ENCODE data around the gene ABI2. TPM values are rescaled to one million over a fixed set of nuclear protein-coding genes. Genes with fewer than 3 reads are reported as not detected.

Gene ABI2
- total and polyA plus RNA-seq, 2 donors (not counting 1 experiment from before 2014, with no cell fraction given) = 32.2 to 60.9 TPM

GRCh38 chr2:203463266-203463678 is 135.1 kb downstream of the ABI2 start:
- peak overlapping the region; percentile 4 for H3K4me2 ChIP-seq (ENCODE audit: extremely low read depth, insufficient read depth, low read length)
- peak overlapping the region in 1 of 4 experiments; percentile 0 for H3K4me3 ChIP-seq (replicated peaks in 1 of 4; ENCODE audit: control extremely low read depth in 1 of 4, insufficient read depth in 1 of 4, low read depth in 3 of 4, low read length in 4 of 4)
- H3K79me2 ChIP-seq (ENCODE audit: control insufficient read depth, insufficient read depth, low read length) = no peaks in the 10 kb centered on the region
- H3K9ac ChIP-seq (ENCODE audit: insufficient read depth, low read length) = no peak overlapping the region
- TF ChIP-seq EZH2 (IDR thresholded peaks at IDR 0.05; ENCODE audit: low read length, missing control alignments) = no peak
- no peak for TF ChIP-seq CTCF (conservative IDR thresholded peaks at IDR 0.05 in 1 of 2, IDR thresholded peaks at IDR 0.05 in 1 of 2; ENCODE audit: low read depth in 1 of 2, low read length in 2 of 2)
- H2AFZ ChIP-seq (ENCODE audit: low read length) = no peak overlapping the region
- H3K36me3 ChIP-seq (ENCODE audit: control insufficient read depth, insufficient read depth, low read length) = peaks cover 2% of the 10 kb centered on the region
- peak overlapping the region; percentile 14 for H3K27ac ChIP-seq (ENCODE audit: insufficient read depth, low read length)
- H3K4me1 ChIP-seq (ENCODE audit: control insufficient read depth, extremely low read depth, insufficient read depth, low read length) = no peaks in the 10 kb centered on the region
- no peaks in the 10 kb centered on the region for H4K20me1 ChIP-seq (ENCODE audit: control insufficient read depth, extremely low read depth, insufficient read depth, low read length)
- no peaks in the 10 kb centered on the region for H3K27me3 ChIP-seq (ENCODE audit: control insufficient read depth, insufficient read depth, low read length)
- peak in 1 of 2 donors; percentile 64 for DNase-seq (ENCODE audit: low read depth in 2 of 2)
- H3K9me3 ChIP-seq (ENCODE audit: control insufficient read depth, insufficient read depth, low read depth, low read length) = no peaks in the 10 kb centered on the region

DNA sequence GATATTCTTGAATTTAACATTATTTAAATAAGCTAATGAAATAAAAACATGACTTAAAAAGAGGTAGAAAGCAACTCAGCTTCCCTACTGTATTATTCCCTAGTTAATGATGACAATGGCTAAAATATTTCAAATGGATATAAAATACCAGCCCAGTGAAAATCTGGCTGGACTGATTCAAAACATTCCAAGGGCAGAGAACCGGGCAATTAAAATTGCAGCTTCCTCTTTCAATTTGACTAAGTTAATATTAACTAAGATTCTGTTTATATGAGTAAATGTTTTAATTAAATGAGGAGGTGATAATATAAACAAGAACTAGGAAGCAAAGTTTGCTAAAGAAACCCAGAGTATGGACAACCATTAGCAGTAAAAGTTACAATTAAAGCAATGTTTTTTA is 141.4 kb downstream of the ABI2 start:
- Histone ChIP-seq H3K27me3 (ENCODE audit: control insufficient read depth, insufficient read depth, low read length) (no peaks in the 10 kb centered on the region), H3K36me3 (ENCODE audit: control insufficient read depth, insufficient read depth, low read length) (no peaks in the 10 kb centered on the region), H3K4me1 (ENCODE audit: control insufficient read depth, extremely low read depth, insufficient read depth, low read length) (peaks cover 4% of the 10 kb centered on the region), H3K79me2 (ENCODE audit: control insufficient read depth, insufficient read depth, low read length) (no peaks in the 10 kb centered on the region), H3K9ac (ENCODE audit: insufficient read depth, low read length) (no peak overlapping the region), H3K9me3 (ENCODE audit: control insufficient read depth, insufficient read depth, low read depth, low read length) (no peaks in the 10 kb centered on the region), H3K4me3 (replicated peaks in 1 of 4; ENCODE audit: control extremely low read depth in 1 of 4, insufficient read depth in 1 of 4, low read depth in 3 of 4, low read length in 4 of 4) (no peak overlapping the region), H2AFZ (ENCODE audit: low read length) (no peak overlapping the region), H3K27ac (ENCODE audit: insufficient read depth, low read length) (no peak overlapping the region), H4K20me1 (ENCODE audit: control insufficient read depth, extremely low read depth, insufficient read depth, low read length) (no peaks in the 10 kb centered on the region), H3K4me2 (ENCODE audit: extremely low read depth, insufficient read depth, low read length) (no peak overlapping the region)
- no peak for DNase-seq (ENCODE audit: low read depth in 2 of 2)
- TF ChIP-seq CTCF (conservative IDR thresholded peaks at IDR 0.05 in 1 of 2, IDR thresholded peaks at IDR 0.05 in 1 of 2; ENCODE audit: low read depth in 1 of 2, low read length in 2 of 2) (no peak), EZH2 (IDR thresholded peaks at IDR 0.05; ENCODE audit: low read length, missing control alignments) (no peak)

GRCh38 chr2:203470371-203470770 is 142.2 kb downstream of the ABI2 start:
- no peak for TF ChIP-seq CTCF (conservative IDR thresholded peaks at IDR 0.05 in 1 of 2, IDR thresholded peaks at IDR 0.05 in 1 of 2; ENCODE audit: low read depth in 1 of 2, low read length in 2 of 2)
- TF ChIP-seq EZH2 (IDR thresholded peaks at IDR 0.05; ENCODE audit: low read length, missing control alignments) = no peak
- H3K79me2 ChIP-seq (ENCODE audit: control insufficient read depth, insufficient read depth, low read length) = no peaks in the 10 kb centered on the region

More at GRCh38 chr2:203470371-203470770, 142.2 kb downstream of the ABI2 start:
- Histone ChIP-seq H3K9ac (ENCODE audit: insufficient read depth, low read length) (no peak overlapping the region), H3K36me3 (ENCODE audit: control insufficient read depth, insufficient read depth, low read length) (no peaks in the 10 kb centered on the region), H2AFZ (ENCODE audit: low read length) (no peak overlapping the region), H3K4me2 (ENCODE audit: extremely low read depth, insufficient read depth, low read length) (no peak overlapping the region), H3K27me3 (ENCODE audit: control insufficient read depth, insufficient read depth, low read length) (no peaks in the 10 kb centered on the region), H3K9me3 (ENCODE audit: control insufficient read depth, insufficient read depth, low read depth, low read length) (no peaks in the 10 kb centered on the region), H3K4me3 (replicated peaks in 1 of 4; ENCODE audit: control extremely low read depth in 1 of 4, insufficient read depth in 1 of 4, low read depth in 3 of 4, low read length in 4 of 4) (no peak overlapping the region), H3K4me1 (ENCODE audit: control insufficient read depth, extremely low read depth, insufficient read depth, low read length) (peaks cover 4% of the 10 kb centered on the region), H3K27ac (ENCODE audit: insufficient read depth, low read length) (no peak overlapping the region), H4K20me1 (ENCODE audit: control insufficient read depth, extremely low read depth, insufficient read depth, low read length) (no peaks in the 10 kb centered on the region)
- no peak for DNase-seq (ENCODE audit: low read depth in 2 of 2)

All from fibroblast of lung (primary cell).